Aorta (tissue), 5 donors: ENCODE results near the gene CFDP1. TPM values are rescaled to one million over a fixed set of nuclear protein-coding genes. Genes with fewer than 3 reads are reported as not detected.
"Not testable (repeated sequence)": the region's sequence is repeated elsewhere in the genome, so short reads cannot be mapped to it uniquely, and the experiment has no call there.

Experiments used
- ATAC-seq: fragments of 200-7000 bp; cut with Tn5 transposase; one replicate; pipeline ENCODE4 v1.9.1; 2022; ENCODE audit warnings: moderate library complexity; ENCODE audit not compliant: low FRiP score
- DNase-seq, 2 donors: peaks; one replicate each; pipeline ENCODE4 v3.0.0-alpha.2; 2020
- H3K27ac ChIP-seq, 2 donors: one replicate each; pipeline ENCODE4 v1.5.1; 2013; ENCODE audit warnings: low read length in 2 of 2, mild to moderate bottlenecking in 2 of 2, moderate library complexity in 2 of 2, control low read depth in 1 of 2, inconsistent platforms in 1 of 2, low read depth in 1 of 2
- H3K27me3 ChIP-seq, 2 donors: one replicate each; pipeline ENCODE4 v1.6.1; 2013; ENCODE audit warnings: control low read depth in 1 of 2, low read length in 1 of 2, mild to moderate bottlenecking in 1 of 2, moderate library complexity in 1 of 2; ENCODE audit not compliant: insufficient read depth in 2 of 2, control insufficient read depth in 1 of 2
- H3K36me3 ChIP-seq, 2 donors: one replicate each; pipeline ENCODE4 v1.6.1; 2013; ENCODE audit warnings: control low read depth in 1 of 2, low read length in 1 of 2, mild to moderate bottlenecking in 1 of 2; ENCODE audit not compliant: insufficient read depth in 2 of 2, control insufficient read depth in 1 of 2
- H3K4me1 ChIP-seq, 2 donors: one replicate each; pipeline ENCODE4 v1.6.1; 2013; ENCODE audit warnings: low read length in 2 of 2, control low read depth in 1 of 2, mild to moderate bottlenecking in 1 of 2, moderate library complexity in 1 of 2; ENCODE audit not compliant: insufficient read depth in 2 of 2, control insufficient read depth in 1 of 2
- H3K4me3 ChIP-seq, 2 donors: one replicate each; pipeline ENCODE4 v1.5.1; 2013; ENCODE audit warnings: low read length in 2 of 2, control low read depth in 1 of 2, mild to moderate bottlenecking in 1 of 2
- H3K9me3 ChIP-seq: one replicate; pipeline ENCODE4 v1.6.1; 2013; ENCODE audit warnings: mild to moderate bottlenecking, low read length; ENCODE audit not compliant: control insufficient read depth
- WGBS, 2 donors: extraction: QIAGEN DNeasy Blood & Tissue Kit; methylation state at CpG; one replicate each; pipeline ENCODE4 v1.1.7; 2013; 5-methylcytosine and 5-hydroxymethylcytosine counted together
- intact Hi-C, 2 donors: fragments of 100-400 bp; cut with DNase I; formaldehyde crosslinking; loops; one replicate each; pipeline versions ENCODE4 v1.14.2 to v1.15.0; 2022
- polyA plus RNA-seq, 2 donors: library from polyadenylated mRNA; stranded (reverse); fragments of 200-250 nt; gene quantifications; one replicate each; pipeline ENCODE4 v1.2.3, GENCODE V29; 2013
- total RNA-seq, 2 donors: library from RNA; stranded (reverse); fragmentation: NEBNext Ultra II Directional; extraction: Animal tissue kit (Norgen Biotek cat#: 25700); gene quantifications; one replicate each; pipeline ENCODE4 v1.2.1, GENCODE V29; 2021
- donor health status: healthy with polysubstance abuse.
- donor health status: Bipolar disorder and iron deficiency.
- donor health status: DM: no; HTN: no; CAD: no.
- donor health status: DM: no; HTN: no; CAD: no.
- donor health status: DM: yes; HTN: yes; CAD: no.

Gene CFDP1
- total and polyA plus RNA-seq, 4 donors = 52.8 to 111 (median 57.5) TPM

DNA sequence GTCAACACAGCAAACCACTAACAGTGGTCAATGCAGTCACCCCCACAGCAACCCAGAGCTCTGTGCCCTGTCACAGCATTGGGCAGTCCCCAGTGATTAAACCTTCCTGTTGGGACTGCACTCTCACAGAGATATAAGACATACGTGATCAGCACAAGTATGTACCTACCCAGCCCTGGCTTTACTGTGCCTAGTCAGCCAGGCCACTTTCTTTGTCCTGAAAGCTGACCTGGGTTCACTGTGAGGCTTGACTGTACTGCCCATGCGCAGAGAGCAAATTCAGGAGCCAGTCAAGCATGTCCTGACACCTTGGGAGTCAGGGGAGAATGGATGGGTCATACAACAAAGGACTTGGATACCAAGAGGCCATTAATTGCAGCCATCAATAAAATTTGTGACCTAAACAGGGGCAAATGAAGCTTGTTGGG lies 42.1 kb upstream of the CFDP1 start:
- Histone ChIP-seq H3K36me3 (no peaks in the 10 kb centered on the region), H3K4me3 (no peak overlapping the region), H3K27ac (no peak overlapping the region), H3K9me3 (no peaks in the 10 kb centered on the region), H3K27me3 (no peaks in the 10 kb centered on the region), H3K4me1 (no peaks in the 10 kb centered on the region)
- DNase-seq (no peak), ATAC-seq (no peak)
- intact Hi-C loops = loop anchor here in 1 of 2 donors (10.0 kb wide), 1 partner anchor 149 kb away; the partner anchor contains the start of gene ADAT1
- 92 to 96% methylated on average over 2 of the region's 2 CpGs for WGBS, 2 donors

DNA sequence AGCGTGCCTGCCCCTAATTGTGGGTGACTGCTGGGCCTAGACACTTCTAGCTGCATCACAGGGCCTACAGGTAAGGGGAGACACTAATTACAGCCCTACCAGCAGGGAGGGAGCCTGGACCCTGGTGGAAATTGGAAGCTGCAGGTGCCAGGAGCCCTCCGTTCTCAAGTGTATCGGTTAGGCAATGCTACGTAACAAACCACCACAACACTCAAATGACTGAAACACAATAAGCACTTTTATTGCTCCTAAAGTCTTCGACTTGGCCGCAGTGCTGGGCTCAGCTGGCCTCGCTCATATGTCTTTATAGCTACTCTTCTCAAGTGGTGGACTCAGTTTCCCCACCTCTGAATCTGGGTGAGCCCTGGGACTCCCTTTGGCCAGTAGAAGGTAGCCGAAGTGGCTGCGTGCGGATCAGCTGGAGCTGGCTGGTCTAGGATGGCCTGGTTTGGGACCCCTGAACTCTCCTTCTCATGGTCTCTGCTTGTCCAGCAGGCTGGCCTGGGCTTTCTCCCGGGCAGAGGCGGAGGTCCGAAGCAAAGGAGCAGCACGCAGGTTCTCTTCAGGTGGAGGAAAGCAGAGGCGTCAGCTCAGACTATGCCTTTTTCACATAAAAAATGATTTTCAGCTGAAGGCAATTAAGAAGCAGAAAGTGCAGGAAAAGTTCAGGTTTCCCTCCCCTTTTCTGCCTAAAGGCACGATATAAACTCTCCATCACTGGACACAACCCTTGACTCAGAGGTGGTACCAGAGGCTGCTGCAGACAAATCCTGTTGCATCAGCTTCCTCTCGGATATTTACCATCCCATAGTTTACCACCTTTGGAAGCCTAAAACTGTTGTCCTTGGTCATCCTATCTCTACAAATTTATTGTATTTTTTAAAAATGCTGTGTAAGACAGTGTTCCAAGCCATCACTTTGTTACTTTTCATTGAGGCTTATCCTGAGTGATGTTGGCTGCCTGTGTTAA lies 39.9 kb upstream of the CFDP1 start:
- Histone ChIP-seq H3K9me3 (no peaks in the 10 kb centered on the region), H3K27me3 (no peaks in the 10 kb centered on the region), H3K27ac (no peak overlapping the region), H3K4me3 (no peak overlapping the region), H3K4me1 (no peaks in the 10 kb centered on the region), H3K36me3 (no peaks in the 10 kb centered on the region)
- 96 to 97% methylated on average over 17 of the region's 17 CpGs for WGBS, 2 donors
- intact Hi-C loops = loop anchor here (1.0 to 10.0 kb wide), 3 partner anchors 44 to 292 kb away; partner anchors contain the start of gene ADAT1 (in 1 of the 2)
- ATAC-seq = no peak
- no peak for DNase-seq

DNA sequence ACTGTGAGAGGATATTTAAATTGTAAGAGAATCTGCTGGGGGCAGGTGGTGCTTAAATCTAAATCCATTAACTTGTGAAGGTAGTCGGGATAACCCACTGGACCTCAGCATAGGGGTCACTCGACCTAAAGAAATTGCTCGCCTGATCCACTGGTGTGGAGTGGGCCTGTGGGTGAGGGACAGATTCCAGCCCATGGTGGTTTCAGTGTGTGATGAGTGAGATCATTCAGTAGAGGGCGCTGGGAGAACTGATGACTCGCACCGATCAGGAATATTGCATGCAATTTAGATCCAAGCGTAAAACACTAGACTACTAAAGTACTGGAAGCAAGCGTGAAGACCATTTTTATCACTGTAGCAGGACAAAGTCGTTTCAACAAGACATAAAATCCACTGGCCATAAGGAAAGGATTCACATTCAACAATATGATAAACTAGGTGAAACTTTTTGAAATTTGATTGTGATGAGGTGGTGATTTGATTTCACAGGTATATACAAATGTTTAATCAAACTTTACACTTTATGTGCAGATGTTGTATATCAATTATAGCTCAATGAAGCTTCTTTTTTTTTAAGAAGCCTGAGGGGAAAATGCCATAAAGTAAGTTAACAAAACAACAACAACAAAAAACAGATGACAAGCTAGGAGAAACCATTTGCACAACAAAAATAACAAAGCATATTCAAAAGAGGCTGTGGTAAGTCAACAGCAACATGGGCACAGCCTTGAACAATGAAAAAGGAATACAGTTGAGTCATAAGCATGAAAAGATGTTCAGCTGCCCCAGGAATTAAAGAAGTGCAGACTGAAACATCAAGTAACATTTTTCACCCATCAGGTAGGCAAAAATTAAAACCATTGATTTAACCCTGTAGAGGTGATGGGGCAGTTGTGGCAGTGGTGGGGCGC lies 38.7 kb upstream of the CFDP1 start:
- Histone ChIP-seq H3K27me3 (no peaks in the 10 kb centered on the region), H3K4me1 (no peaks in the 10 kb centered on the region), H3K36me3 (no peaks in the 10 kb centered on the region), H3K9me3 (no peaks in the 10 kb centered on the region), H3K27ac (no peak overlapping the region), H3K4me3 (no peak overlapping the region)
- ATAC-seq (peak; percentile 93), DNase-seq (peak in 1 of 2 donors; percentile 54)
- intact Hi-C loops = loop anchor here (1.0 to 10.0 kb wide), 4 partner anchors 45 to 293 kb away; partner anchors contain the start of gene ADAT1 (in 1 of the 2)
- WGBS, 2 donors = 11 to 13% methylated on average over 10 of the region's 10 CpGs

DNA sequence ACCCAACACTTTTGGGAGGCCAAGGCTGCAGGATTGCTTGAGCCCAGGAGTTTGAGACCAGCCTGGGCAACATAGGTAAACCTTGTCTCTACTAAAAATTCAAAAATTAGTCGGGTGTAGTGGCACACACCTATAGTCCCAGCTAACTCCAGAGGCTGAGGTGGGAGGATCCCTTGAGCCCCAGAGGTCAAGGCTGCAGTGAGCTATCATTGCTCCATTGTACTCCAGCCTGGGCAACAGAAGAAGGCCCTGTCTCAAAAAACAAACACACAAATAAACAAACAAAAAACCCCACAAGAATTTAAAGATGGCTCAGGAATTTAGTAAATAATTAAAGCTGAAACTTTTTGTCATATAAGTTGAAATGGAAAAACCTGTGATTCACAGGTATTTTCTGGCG lies 33.5 kb upstream of the CFDP1 start:
- Histone ChIP-seq H3K27me3 (no peaks in the 10 kb centered on the region), H3K36me3 (no peaks in the 10 kb centered on the region), H3K4me1 (no peaks in the 10 kb centered on the region), H3K27ac (no peak overlapping the region), H3K4me3 (no peak overlapping the region), H3K9me3 (no peaks in the 10 kb centered on the region)
- intact Hi-C loops = loop anchor here in 1 of 2 donors (5.0 kb wide), 1 partner anchor 269 kb away; no protein-coding TSS in a partner anchor
- ATAC-seq = no peak
- DNase-seq = no peak
- 88 to 90% methylated on average over 2 of the region's 2 CpGs for WGBS, 2 donors

DNA sequence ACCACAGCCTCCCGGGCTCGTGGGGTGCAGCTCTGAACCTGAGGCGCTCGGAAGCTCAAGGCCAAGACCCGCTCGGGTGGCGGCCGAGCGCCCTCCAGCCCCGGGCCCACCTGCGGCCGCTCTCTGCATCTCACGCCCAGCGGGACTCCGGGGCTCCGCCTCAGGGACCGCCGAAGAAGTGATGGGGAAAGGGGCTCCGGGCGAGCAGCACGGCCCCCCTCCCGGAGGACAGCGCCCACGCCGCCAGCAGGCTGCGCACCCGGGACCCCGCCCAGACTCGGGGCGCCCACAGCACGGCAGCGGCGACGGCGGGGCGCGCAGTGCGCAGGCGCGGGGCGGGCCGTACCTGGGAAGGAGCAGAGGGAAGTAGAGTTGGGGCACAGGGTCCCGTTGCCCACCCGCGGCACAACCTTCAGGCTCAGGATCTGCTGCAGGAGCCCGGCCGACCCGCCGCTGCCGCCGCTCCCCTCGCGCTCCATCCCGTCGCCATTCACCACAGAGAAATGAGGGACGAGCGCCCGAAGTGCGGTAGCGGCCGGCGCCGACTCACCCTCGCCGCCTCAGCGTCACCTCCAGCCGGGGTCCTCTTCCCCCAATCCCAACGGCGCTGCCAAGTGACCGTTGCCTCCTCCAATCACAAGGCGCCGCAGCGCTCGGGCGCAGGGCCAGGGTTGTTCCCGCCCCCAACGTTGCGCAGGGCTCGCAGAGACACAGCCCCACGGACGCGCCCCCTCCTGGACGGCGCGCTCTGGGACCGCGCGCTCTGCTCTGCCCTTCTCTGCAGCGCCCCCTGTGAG lies 31.0 kb upstream of the CFDP1 start, which contains the start of gene TMEM170A:
TSS of gene TMEM170A (minus strand) at position 568 of the 797 bp plus-strand sequence. CDS start at position 479, 89 bp downstream.
- H3K4me3 ChIP-seq = peak within 1 kb of the TSS; percentile 51 to 78
- WGBS, 2 donors = 0% methylated on average over 55 to 89 of the region's 89 CpGs
- H3K27me3 ChIP-seq = no peaks in the 10 kb centered on the region
- no peaks in the 10 kb centered on the region for H3K4me1 ChIP-seq
- no peaks in the 10 kb centered on the region for H3K36me3 ChIP-seq
- intact Hi-C loops = loop anchor here in 1 of 2 donors (1.0 to 2.0 kb wide), 2 partner anchors 32 to 265 kb away; partner anchors contain the start of gene CFDP1
- DNase-seq = peak; percentile 100
- no peaks in the 10 kb centered on the region for H3K9me3 ChIP-seq
- ATAC-seq = peak; percentile 99
- peak within 1 kb of the TSS; percentile 19 to 57 for H3K27ac ChIP-seq

DNA sequence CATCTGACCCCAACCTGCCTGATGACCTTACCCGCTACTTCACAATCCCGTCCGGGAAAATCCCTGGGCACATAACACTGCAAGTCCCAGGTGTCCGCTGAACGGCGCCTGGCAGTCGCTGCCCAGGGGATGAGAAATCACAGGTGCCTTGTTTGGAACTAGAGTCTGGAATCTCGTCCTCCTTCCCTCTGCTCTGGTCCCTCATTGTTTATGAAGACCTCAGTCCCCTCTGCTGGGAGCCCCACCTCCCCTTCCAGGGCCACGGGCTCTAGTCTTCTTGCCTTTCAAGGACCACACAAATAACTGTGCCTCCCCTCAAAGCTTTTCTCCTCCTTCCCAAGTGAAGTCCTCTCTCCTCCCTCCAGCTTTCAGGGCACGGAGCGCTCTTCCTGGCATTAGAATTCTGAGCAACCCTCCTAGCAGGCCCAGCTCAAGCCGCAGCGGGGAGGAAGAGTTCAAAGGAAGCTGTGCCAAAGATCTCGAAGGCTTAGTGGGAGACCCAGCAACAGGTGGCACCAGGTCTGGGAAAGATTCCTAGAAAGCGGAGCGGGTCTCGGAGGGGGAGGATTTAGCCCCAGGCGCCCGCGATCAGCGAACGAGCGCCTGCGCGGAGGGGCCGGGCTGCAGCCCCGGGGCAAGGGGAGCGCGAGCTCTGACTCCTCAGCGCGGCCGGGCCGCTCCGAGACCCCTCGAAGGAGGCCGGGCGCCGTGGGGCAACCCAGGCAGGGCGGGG lies 30.3 kb upstream of the CFDP1 start:
- not testable (repeated sequence) for H3K36me3 ChIP-seq, H3K9me3 ChIP-seq, H3K4me1 ChIP-seq, H3K27me3 ChIP-seq
- peak; percentile 30 for ATAC-seq
- intact Hi-C loops = loop anchor here in 1 of 2 donors (1.0 to 2.0 kb wide), 2 partner anchors 31 to 264 kb away; partner anchors contain the start of gene CFDP1
- WGBS, 2 donors = 1% methylated on average over 35 to 39 of the region's 39 CpGs
- Histone ChIP-seq H3K27ac (peak overlapping the region; percentile 19 to 57), H3K4me3 (peak overlapping the region; percentile 51 to 78)
- DNase-seq = peak in 1 of 2 donors; percentile 79

DNA sequence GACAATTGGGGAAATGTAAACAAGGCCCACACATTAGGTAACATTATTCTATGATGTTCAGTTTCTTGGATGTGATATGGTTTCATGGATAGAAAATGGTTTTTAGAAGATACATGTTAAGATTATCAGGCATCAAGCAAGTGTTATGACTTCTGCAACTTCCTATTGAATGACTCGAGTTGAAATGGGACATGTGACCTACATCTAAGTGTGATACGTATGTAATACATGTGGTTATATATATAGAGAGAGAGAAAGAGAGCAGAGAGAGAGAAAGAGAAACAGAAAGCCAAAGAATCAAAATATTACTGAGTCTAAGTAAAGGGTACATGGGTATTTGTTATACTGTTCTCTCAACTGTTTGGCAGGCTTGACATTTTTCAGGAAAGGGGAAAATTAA lies 29.5 kb upstream of the CFDP1 start:
- no peak for ATAC-seq
- intact Hi-C loops = no loop called here

More for the DNA sequence above, 29.5 kb upstream of the CFDP1 start:
- Histone ChIP-seq H3K9me3 (no peaks in the 10 kb centered on the region), H3K36me3 (no peaks in the 10 kb centered on the region), H3K4me1 (no peaks in the 10 kb centered on the region), H3K4me3 (no peak overlapping the region), H3K27ac (no peak overlapping the region), H3K27me3 (no peaks in the 10 kb centered on the region)
- DNase-seq = no peak
- 0 to 5% methylated on average over 2 of the region's 2 CpGs for WGBS, 2 donors
